ENCODE measurements around the gene EEIG1.

EEIG1 gene

GRCh38 chr9:127935765-127936221, 45.0 kb downstream of the EEIG1 start:
- TF ChIP-seq CTCF (conservative IDR thresholded peaks at IDR 0.05; ENCODE audit: low read depth, low read length): no peak

DNA sequence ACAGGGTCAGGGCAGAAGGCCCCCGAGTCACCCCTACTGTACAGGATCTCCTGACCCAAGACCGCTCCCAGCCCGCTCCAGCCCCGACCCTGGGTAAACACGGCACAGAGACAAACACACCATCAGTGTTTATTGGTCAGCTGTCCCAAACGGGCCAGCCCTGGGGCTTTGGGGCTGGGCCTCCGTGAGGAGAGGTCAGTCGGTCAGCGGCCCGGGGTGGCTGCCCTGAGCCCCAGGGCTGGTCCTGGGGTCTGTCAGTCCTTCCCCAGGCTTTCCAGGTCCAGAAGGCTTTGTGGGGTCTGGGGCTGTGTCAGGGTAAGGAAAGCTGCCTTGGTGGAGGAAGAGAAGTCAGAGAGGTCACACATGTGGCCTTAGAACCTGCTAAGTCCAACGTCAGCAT, 45.8 kb downstream of the EEIG1 start:
- H3K4me1 ChIP-seq (ENCODE audit: low read depth, poor library complexity, severe bottlenecking): peaks cover 40% of the 10 kb centered on the region
- no peaks in the 10 kb centered on the region for H3K27me3 ChIP-seq (ENCODE audit: insufficient read depth, low read depth)
- H3K4me2 ChIP-seq: no peak overlapping the region; the same call in 1 of the 2 replicates
- H3K4me3 ChIP-seq (IDR thresholded peaks at IDR 0.05; ENCODE audit: insufficient read depth, low read depth, low read length): no peak overlapping the region
- TF ChIP-seq CTCF (conservative IDR thresholded peaks at IDR 0.05; ENCODE audit: low read depth, low read length): no peak
- peaks cover 24% of the 10 kb centered on the region for H3K79me2 ChIP-seq (ENCODE audit: insufficient read depth, low read depth)
- H3K36me3 ChIP-seq (ENCODE audit: insufficient read depth): no peaks in the 10 kb centered on the region
- H3K27ac ChIP-seq: no peak overlapping the region
- no peak overlapping the region for H3K9ac ChIP-seq
- H4K20me1 ChIP-seq (ENCODE audit: insufficient read depth): no peaks in the 10 kb centered on the region
- no peak overlapping the region for H2AFZ ChIP-seq (ENCODE audit: low read depth)

More at GRCh38 chr9:127935765-127936221, 45.0 kb downstream of the EEIG1 start:
- Histone ChIP-seq H3K27ac (no peak overlapping the region), H3K79me2 (ENCODE audit: insufficient read depth, low read depth) (peaks cover 24% of the 10 kb centered on the region), H3K27me3 (ENCODE audit: insufficient read depth, low read depth) (no peaks in the 10 kb centered on the region), H3K4me3 (IDR thresholded peaks at IDR 0.05; ENCODE audit: insufficient read depth, low read depth, low read length) (no peak overlapping the region), H3K4me2 (peak overlapping the region; percentile 92), H3K9ac (no peak overlapping the region), H3K36me3 (ENCODE audit: insufficient read depth) (no peaks in the 10 kb centered on the region), H3K4me1 (ENCODE audit: low read depth, poor library complexity, severe bottlenecking) (peaks cover 35% of the 10 kb centered on the region), H2AFZ (ENCODE audit: low read depth) (no peak overlapping the region), H4K20me1 (ENCODE audit: insufficient read depth) (no peaks in the 10 kb centered on the region)

GRCh38 chr9:127934248-127934647, 46.5 kb downstream of the EEIG1 start:
- Histone ChIP-seq H3K36me3 (ENCODE audit: insufficient read depth) (no peaks in the 10 kb centered on the region), H4K20me1 (ENCODE audit: insufficient read depth) (no peaks in the 10 kb centered on the region), H3K9ac (no peak overlapping the region), H3K79me2 (ENCODE audit: insufficient read depth, low read depth) (peaks cover 24% of the 10 kb centered on the region), H3K27me3 (ENCODE audit: insufficient read depth, low read depth) (no peaks in the 10 kb centered on the region), H3K4me2 (no peak overlapping the region), H3K4me3 (IDR thresholded peaks at IDR 0.05; ENCODE audit: insufficient read depth, low read depth, low read length) (no peak overlapping the region), H2AFZ (ENCODE audit: low read depth) (no peak overlapping the region), H3K4me1 (ENCODE audit: low read depth, poor library complexity, severe bottlenecking) (peaks cover 47% of the 10 kb centered on the region), H3K27ac (no peak overlapping the region)
- no peak for TF ChIP-seq CTCF (conservative IDR thresholded peaks at IDR 0.05; ENCODE audit: low read depth, low read length)

DNA sequence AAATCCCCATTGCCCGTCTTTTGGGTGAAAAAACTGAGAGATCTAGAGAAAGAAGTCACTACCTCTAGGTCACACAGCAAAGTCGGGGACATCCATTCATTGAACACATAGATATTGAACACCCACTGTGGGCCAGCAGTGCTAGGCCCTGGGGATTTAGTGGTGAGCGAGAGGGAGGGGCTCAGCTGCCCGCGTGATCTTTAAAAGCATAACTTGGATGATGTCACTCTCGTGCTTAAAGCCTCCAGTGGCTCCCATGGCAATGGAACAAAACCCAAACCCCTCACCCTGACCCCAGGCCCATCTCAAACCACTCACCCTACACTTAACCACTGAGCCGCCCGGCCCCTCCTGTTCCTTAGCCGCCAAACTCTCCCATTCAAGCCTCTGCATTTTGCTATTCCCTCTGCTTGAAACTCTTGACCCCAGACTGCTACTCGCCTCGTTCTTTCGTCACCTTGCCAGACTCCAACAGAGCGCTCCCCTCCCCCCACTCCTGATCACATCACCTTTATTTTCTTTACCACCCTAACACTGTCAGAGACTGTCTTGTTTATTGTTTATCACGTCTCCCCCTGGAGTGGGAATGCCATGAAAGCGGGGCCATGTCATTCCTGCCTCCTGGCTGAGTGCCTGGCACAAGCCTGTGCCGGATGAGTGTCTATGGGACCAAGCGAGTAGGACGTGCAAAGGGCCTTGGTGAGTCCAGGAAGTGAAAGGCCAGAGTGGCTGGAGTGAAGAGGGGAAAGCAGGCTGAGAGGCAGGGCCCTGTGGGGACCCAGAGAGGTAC, 49.5 kb downstream of the EEIG1 start:
- Histone ChIP-seq H3K27ac (peak overlapping the region; percentile 43), H3K36me3 (ENCODE audit: insufficient read depth) (no peaks in the 10 kb centered on the region), H3K79me2 (ENCODE audit: insufficient read depth, low read depth) (peaks cover 12% of the 10 kb centered on the region), H3K4me3 (IDR thresholded peaks at IDR 0.05; ENCODE audit: insufficient read depth, low read depth, low read length) (no peak overlapping the region), H3K27me3 (ENCODE audit: insufficient read depth, low read depth) (no peaks in the 10 kb centered on the region), H4K20me1 (ENCODE audit: insufficient read depth) (no peaks in the 10 kb centered on the region), H3K4me2 (peak overlapping the region; percentile 96), H3K4me1 (ENCODE audit: low read depth, poor library complexity, severe bottlenecking) (peaks cover 59% of the 10 kb centered on the region), H3K9ac (peak overlapping the region; percentile 28; the same call in 1 of the 2 replicates), H2AFZ (ENCODE audit: low read depth) (0 out of 2 replicates have a peak overlapping the region, but pooled peaks have one; percentile 10)
- no peak for TF ChIP-seq CTCF (conservative IDR thresholded peaks at IDR 0.05; ENCODE audit: low read depth, low read length)
